ENCODE results near the gene RPL22. TPM values are rescaled to one million over a fixed set of nuclear protein-coding genes. Genes with fewer than 3 reads are reported as not detected.

RPL22 gene
- total RNA-seq, 1 donor, result 93.0 TPM

DNA sequence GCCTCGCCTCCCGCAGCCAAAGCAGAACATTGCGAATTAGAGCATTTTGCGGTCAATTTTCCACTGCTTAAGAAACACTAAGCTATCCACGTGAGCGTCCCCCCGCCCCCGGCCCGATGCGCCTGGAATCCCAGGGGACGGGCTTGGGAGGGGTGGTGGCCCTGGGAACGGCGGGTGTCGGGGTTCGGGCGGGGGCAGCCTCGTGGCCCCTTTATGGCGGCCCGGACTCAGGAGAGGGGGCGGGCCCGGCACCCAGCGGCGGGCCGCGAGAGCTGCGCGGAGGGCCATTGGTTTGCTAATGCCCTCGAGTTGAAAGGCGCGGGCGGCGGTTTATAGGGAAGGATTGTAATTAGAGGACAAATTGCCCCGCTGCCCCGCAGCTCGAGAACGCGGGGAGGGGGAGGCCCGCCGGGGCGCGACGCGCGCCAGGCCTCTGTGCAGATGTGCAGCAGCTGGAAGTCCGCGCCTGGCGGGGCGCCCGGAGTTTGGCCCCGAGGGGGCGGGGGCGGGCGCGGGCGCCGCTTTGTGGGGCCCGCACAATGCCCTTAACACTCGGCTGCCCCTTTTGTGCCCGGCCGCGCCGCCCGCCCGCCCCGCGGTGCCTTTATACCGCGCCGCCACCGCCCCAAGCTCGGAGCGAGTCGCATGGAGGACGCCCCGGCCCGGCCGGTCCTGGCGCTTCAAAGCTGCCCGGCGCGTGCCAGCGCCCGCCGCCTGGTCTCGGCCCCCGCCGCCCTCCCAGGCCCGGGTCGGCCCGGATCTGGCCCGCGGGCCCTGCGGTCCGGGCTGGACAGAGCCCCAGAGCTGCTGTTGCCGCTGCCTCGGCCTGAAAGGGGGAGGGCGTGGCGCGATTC is 42.7 kb upstream of the RPL22 start:
- TF ChIP-seq, protein P1, sequence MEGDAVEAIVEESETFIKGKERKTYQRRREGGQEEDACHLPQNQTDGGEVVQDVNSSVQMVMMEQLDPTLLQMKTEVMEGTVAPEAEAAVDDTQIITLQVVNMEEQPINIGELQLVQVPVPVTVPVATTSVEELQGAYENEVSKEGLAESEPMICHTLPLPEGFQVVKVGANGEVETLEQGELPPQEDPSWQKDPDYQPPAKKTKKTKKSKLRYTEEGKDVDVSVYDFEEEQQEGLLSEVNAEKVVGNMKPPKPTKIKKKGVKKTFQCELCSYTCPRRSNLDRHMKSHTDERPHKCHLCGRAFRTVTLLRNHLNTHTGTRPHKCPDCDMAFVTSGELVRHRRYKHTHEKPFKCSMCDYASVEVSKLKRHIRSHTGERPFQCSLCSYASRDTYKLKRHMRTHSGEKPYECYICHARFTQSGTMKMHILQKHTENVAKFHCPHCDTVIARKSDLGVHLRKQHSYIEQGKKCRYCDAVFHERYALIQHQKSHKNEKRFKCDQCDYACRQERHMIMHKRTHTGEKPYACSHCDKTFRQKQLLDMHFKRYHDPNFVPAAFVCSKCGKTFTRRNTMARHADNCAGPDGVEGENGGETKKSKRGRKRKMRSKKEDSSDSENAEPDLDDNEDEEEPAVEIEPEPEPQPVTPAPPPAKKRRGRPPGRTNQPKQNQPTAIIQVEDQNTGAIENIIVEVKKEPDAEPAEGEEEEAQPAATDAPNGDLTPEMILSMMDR (IDR thresholded peaks at IDR 0.05; ENCODE audit: extremely low read depth, low read depth, low read length), result no peak
- no peak overlapping the region for H3K4me3 ChIP-seq (ENCODE audit: insufficient read depth, low read length)

DNA sequence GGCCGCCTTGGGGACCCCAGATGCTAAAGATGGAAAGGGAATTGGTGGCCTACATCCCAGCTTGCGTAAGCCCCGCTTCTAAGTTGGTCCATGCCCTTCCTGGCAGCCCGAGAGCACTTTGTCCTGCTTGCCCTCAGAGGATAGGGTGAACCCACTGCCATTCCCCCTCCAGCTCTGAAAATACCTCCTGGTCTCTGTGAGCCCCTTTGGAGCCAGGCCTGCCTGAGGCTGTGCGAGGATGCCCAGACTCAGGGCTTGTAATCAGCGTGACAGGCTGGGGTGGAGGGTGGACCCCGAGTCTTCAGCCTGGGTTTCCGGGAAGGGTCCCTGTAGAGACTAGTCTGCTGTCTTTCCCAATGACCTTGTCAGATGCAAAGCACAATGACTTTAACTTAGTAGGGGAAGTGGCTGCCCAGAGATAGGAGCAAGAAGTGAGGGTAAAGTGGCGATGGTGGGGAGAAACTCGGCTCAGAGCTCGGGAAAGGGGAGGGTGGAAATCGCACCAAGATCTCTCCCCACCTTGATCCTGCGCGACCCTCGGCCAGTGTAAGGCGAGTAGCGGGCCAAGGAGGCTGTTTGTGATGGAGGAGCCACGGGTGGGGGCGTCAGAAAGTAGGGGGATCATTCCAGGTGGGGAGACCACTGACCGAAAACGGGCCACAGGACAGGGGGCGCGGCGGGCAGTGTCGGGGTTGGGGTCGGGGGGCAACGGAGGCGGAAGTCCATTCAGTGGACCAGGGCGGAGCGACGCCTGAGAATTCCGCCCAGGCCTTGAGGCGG is 41.9 kb upstream of the RPL22 start:
- Histone ChIP-seq H3K4me1 (ENCODE audit: insufficient read depth, low read length) (no peaks in the 10 kb centered on the region), H3K27me3 (ENCODE audit: insufficient read depth, low read length) (peaks cover 64% of the 10 kb centered on the region), H3K27ac (ENCODE audit: low read depth, low read length) (no peak overlapping the region), H3K79me2 (ENCODE audit: insufficient read depth, low read length) (no peaks in the 10 kb centered on the region), H3K36me3 (ENCODE audit: insufficient read depth, low read length) (no peaks in the 10 kb centered on the region), H3K4me3 (ENCODE audit: insufficient read depth, low read length) (no peak overlapping the region), H2AFZ (ENCODE audit: low read length) (no peak overlapping the region), H4K20me1 (ENCODE audit: insufficient read depth, low read length) (no peaks in the 10 kb centered on the region), H3K4me2 (ENCODE audit: insufficient read depth, low read length) (no peak overlapping the region), H3K9me3 (ENCODE audit: low read depth, low read length) (no peaks in the 10 kb centered on the region)
- peak; percentile 86 for DNase-seq (ENCODE audit: insufficient read length, low spot score, missing footprints)
- TF ChIP-seq, protein P1 (IDR thresholded peaks at IDR 0.05; ENCODE audit: extremely low read depth, low read depth, low read length), result no peak

More for the DNA sequence above, 42.7 kb upstream of the RPL22 start:
- peaks cover 64% of the 10 kb centered on the region for H3K27me3 ChIP-seq (ENCODE audit: insufficient read depth, low read length)
- no peak overlapping the region for H3K4me2 ChIP-seq (ENCODE audit: insufficient read depth, low read length)
- H3K27ac ChIP-seq (ENCODE audit: low read depth, low read length), result no peak overlapping the region
- peaks cover 4% of the 10 kb centered on the region for H3K4me1 ChIP-seq (ENCODE audit: insufficient read depth, low read length)
- H3K9me3 ChIP-seq (ENCODE audit: low read depth, low read length), result no peaks in the 10 kb centered on the region
- no peaks in the 10 kb centered on the region for H3K79me2 ChIP-seq (ENCODE audit: insufficient read depth, low read length)
- H2AFZ ChIP-seq (ENCODE audit: low read length), result no peak overlapping the region
- no peaks in the 10 kb centered on the region for H3K36me3 ChIP-seq (ENCODE audit: insufficient read depth, low read length)
- peaks cover 7% of the 10 kb centered on the region for H4K20me1 ChIP-seq (ENCODE audit: insufficient read depth, low read length)
- DNase-seq (ENCODE audit: insufficient read length, low spot score, missing footprints), result peak; percentile 90

DNA sequence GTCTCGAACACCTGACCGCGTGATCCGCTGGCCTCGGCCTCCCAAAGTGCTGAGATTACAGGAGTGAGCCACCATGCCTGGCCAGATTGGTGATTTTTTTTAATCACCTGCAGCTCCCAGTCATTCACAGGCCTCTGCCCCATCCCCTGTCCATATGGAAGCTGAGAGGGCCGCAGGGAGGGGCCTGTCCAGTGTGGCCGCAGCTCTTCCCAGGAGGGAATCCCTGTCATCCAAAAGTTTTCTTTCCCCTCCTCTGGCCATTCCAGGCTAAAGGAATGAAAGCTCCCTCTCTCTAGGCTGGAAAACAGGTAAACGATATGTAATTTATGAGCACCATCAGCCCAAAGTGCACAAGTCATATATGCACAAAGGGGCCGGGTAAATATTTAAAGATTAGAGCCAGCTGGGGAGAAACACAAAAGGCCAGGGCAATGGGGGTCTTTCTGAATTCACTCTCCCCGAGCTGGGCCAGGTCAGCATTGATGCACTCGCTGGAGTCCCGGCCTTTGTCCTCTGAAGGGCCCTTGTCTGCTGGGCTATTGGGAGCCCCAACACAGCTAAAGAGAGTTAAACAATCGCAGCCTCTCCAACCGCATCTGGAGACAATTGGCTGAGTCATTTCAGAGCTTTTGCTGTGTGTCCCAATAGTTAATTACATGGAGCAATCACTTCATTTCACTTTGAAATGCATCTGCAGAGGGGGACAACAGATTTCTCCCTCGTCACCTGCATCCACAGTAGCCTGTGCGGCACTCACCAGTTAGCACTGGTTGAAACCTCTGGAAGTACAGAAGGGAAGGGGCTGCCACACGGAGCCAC is 40.8 kb upstream of the RPL22 start:
- no peaks in the 10 kb centered on the region for H4K20me1 ChIP-seq (ENCODE audit: insufficient read depth, low read length)
- no peak overlapping the region for H2AFZ ChIP-seq (ENCODE audit: low read length)
- H3K79me2 ChIP-seq (ENCODE audit: insufficient read depth, low read length), result peaks cover 5% of the 10 kb centered on the region
- H3K27ac ChIP-seq (ENCODE audit: low read depth, low read length), result no peak overlapping the region
- no peaks in the 10 kb centered on the region for H3K9me3 ChIP-seq (ENCODE audit: low read depth, low read length)
- peaks cover 1% of the 10 kb centered on the region for H3K4me1 ChIP-seq (ENCODE audit: insufficient read depth, low read length)
- peaks cover 57% of the 10 kb centered on the region for H3K27me3 ChIP-seq (ENCODE audit: insufficient read depth, low read length)
- H3K36me3 ChIP-seq (ENCODE audit: insufficient read depth, low read length), result no peaks in the 10 kb centered on the region
- no peak overlapping the region for H3K4me3 ChIP-seq (ENCODE audit: insufficient read depth, low read length)
- H3K4me2 ChIP-seq (ENCODE audit: insufficient read depth, low read length), result no peak overlapping the region
- peak; percentile 91 for DNase-seq (ENCODE audit: insufficient read length, low spot score, missing footprints)
- TF ChIP-seq, protein P1 (IDR thresholded peaks at IDR 0.05; ENCODE audit: extremely low read depth, low read depth, low read length), result no peak
